ENCODE measurements around the gene RTKN.
"Not testable (repeated sequence)": the region's sequence is repeated elsewhere in the genome, so short reads cannot be mapped to it uniquely, and the experiment has no call there.

Gene RTKN

DNA sequence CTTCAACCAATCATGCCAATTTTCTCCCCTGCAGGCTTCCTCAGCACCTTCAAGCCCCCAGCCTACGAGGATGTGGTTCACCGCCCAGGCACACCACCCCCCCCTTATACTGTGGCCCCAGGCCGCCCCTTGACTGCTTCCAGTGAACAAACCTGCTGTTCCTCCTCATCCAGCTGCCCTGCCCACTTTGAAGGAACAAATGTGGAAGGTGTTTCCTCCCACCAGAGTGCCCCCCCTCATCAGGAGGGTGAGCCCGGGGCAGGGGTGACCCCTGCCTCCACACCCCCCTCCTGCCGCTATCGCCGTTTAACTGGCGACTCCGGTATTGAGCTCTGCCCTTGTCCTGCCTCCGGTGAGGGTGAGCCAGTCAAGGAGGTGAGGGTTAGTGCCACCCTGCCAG lies 18.4 kb upstream of the RTKN start:
- not testable (repeated sequence) for DNase-seq

DNA sequence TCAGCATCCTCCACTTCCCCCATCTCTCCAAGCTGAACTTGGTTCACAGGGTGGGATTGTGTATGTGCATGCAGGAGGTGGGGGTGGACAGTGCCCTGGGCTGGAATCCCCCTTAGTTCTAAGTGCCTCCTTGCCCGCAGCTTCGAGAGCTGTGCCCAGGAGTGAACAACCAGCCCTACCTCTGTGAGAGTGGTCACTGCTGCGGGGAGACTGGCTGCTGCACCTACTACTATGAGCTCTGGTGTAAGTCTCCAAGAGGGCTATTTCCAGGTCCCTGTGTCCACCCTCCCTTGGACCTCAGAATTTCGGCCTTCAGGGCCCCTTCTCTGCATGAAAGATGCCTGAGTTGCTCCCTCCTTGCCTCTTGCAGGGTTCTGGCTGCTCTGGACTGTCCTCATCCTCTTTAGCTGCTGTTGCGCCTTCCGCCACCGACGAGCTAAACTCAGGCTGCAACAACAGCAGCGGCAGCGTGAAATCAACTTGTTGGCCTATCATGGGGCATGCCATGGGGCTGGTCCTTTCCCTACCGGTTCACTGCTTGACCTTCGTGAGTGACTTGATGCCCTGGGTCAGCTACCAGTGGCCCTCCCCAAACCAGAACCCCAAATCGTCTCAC lies 17.9 kb upstream of the RTKN start:
- DNase-seq: not testable (repeated sequence)

DNA sequence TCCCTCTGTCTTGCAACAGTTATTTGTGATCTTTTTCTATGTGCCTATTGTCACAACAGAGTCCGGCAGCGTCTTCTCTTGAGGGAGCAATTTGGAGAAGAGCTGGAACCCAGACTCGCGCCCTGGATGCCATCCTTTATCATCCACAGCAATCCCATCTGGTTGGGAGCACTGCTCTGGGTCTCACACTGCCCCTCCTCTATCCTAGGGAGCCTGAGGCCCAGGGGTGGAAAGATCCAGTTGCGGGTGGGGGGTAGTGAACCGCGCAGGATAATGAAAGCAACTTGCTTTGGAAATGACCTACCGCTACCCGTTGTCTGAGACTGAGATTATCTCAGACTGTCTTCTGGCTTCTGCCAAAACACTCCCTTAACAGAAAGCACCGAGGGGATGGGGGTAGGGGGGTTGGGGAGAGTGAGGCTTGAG lies 17.2 kb upstream of the RTKN start:
- no peak for DNase-seq

DNA sequence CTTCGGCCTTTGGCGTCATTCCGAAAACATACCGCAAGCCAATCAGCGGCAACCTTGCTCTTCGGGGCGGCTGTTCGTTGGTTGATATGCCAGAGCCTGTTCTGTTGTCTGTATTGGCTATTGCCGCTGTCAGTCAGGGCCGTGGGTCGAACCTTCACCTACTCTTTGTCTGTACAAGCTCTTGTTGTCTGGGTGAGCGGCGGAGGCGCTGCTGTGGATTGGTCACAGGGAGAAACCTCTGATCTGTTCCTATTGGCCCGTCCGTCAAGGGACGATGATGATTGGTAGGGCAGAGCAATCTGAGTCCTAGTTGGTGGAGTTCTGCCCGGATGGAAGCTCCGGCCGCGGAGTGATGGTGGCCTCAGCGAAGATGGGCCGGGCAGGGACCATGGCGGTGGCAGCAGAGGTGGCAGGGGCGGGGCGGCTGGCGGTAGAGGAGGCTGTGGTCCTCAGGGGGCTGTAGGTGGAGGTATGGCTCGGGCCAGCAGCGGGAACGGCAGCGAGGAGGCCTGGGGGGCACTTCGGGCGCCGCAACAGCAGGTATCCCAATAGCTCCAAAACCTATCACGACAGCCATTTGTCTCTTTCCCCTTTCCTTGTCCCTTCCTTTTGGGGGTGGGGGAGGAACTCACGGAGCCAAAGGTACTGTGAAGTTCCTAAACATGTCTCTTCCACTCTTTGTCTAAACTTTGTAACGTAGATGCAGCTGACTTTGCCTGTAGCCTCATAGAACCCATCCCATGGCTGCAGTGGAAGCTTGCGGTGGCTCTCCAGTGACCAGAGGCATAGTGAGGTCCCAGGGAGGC lies 16.6 kb upstream of the RTKN start, which contains the start of gene WBP1:
TSS of gene WBP1 (plus strand) at position 307 of the 806 bp plus-strand sequence. CDS start at position 472, 165 bp downstream.
- peak; percentile 96 for DNase-seq

DNA sequence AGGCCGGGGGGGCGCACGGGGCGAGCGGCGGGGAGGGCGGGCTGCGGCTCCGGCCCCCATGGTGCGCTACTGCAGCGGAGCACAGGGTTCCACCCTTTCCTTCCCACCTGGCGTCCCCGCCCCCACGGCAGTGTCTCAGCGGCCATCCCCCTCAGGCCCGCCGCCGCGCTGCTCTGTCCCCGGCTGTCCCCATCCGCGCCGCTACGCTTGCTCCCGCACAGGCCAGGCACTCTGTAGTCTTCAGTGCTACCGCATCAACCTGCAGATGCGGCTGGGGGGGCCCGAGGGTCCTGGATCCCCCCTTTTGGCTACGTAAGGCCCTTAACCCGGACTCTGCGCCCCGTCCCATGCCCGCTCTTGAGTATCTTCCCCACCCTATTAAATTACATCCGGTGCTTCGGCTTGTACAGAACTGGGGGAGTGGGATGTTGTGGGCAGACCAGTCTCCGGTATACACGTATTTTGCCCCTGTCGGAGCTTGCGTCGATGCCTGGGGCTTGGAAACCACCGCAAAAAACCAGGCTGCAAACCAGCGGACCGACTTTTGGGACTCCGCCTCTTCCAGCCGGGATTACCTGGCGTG lies 15.9 kb upstream of the RTKN start:
- DNase-seq: peak; percentile 84

DNA sequence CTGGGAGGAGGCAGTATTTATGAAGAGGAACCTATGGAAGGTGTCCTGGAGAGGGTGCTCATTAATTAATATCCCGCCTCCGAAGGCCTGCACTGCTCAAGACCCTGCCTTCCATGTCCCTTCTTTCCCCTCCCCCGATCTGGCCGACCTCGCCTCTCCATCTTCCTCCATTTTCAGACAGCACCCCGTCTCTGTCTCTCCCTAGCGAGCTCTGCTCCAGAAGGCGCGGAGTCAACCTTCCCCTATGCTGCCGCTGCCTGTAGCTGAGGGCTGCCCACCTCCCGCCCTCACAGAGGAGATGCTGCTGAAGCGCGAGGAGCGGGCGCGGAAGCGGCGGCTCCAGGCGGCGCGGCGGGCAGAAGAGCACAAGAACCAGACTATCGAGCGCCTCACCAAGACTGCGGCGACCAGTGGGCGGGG lies 15.4 kb upstream of the RTKN start:
- no peak for DNase-seq

DNA sequence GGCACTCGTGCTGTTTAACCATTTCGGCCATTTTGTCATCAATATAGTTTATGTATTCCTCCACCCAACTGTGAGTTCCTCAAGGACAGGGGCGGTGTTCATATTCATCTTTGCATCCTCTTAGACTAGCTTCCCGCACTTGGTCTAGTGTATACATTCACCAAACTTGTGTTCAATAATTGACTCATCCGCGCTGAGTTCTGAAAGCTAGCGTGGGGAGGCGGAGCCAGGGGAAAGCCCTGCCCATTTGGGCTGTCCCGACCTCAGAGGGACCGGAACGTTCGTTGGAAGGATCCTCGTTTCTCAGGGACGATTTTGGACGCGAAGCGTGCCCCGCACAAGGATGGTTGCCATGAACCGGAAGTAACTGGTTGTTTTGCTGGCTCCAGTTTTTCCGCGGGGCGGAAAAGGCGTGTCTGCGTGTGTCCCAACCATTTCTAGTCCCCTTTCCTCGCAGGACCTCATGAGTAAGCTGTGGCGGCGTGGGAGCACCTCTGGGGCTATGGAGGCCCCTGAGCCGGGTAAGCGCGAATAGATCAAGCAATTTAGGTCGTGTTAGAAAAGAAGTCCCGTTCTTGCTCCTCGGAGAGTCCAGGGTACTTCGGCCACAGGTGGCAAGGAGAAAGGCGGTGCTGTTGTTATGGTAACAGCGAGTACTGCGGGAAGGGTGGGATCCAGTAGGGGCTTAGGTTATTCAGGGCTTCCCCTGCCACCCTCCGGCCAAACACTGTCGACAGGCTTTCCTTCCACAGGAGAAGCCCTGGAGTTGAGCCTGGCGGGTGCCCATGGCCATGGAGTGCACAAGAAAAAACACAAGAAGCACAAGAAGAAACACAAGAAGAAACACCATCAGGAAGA lies 13.1 kb upstream of the RTKN start, which contains the start of gene INO80B:
TSS of gene INO80B (plus strand) at position 434 of the 858 bp plus-strand sequence. CDS start at position 464, 30 bp downstream.
- DNase-seq: peak; percentile 93

DNA sequence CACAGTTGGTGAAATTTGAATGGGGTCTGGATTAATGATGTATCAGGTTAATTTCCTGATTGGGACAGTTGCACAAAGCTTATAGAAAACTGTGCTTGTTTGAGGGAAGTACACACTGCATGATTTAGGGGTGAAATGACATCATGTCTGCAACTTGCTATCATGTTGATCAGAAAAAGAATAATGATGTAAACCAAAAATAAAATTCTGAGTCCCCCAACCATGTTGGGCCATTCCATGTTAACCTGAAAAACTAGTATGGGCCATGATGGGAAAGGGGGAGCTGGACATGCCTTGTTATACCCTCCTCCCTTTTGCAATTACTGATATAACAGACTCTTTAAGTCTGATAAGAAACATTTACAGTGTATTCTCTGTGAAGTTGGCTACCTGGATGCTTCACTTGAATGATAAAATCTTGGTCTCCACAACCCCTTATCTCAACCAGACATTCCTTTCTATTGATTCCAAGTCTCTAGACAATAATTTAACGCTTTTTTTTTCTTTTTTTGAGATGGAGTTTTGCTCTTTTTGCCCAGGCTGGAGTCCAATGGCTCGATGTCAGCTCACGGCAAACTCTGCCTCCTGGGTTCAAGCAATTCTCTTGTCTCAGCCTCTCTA lies 8.9 kb upstream of the RTKN start:
- no peak for DNase-seq

DNA sequence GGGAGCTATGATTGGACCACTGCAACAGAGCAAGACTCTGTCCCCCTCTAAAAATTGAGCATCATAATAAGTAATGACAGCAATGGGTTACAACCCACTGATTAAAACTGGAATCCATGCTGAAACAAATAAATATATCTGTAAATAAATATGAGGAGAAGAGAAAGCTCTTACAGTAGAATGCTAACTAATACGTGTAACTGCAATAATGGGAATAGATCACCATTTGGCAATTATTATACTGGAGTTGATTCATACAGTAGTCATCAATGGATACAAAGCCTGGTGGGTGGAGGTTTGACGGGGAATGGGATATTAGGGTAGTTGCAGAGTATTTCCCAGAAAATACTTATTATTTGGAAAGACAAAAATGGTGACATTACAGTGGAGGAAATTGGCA lies 7.0 kb upstream of the RTKN start:
- no peak for DNase-seq

DNA sequence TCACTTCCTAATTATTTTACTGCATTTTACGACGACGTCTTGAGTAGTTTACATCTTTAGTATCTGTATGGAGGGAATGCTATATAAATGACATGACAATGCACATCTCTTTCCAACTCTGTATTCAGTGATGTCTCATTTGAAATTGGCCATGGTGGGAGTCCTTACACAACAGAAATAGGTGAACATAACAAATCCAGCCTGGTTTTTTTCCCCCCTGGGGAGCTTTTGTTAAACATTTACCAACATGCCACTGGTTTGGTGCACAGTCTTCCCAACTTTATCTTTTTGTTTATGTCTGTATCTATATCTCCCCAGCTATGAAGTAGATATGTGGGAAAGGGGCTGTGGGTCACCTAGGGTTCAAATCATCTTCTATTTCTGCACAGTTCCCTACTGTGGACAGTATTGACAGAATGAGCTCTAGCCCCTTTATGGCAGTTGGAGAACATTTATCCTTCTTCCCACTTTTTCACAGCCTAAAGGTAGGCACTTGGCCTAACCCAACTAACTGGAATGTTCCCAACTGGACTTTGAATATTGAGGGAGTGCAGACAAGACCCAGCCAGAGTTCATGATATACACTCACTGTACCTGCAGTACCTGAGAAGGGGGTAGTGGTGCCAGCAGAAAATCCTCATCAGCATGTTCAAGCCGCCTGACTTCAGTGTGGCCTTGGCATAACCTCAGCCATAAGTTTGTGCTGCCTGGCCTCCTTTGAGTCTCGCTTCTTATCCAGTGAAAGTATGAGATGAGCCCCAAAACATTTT lies 5.7 kb upstream of the RTKN start:
- DNase-seq: no peak

DNA sequence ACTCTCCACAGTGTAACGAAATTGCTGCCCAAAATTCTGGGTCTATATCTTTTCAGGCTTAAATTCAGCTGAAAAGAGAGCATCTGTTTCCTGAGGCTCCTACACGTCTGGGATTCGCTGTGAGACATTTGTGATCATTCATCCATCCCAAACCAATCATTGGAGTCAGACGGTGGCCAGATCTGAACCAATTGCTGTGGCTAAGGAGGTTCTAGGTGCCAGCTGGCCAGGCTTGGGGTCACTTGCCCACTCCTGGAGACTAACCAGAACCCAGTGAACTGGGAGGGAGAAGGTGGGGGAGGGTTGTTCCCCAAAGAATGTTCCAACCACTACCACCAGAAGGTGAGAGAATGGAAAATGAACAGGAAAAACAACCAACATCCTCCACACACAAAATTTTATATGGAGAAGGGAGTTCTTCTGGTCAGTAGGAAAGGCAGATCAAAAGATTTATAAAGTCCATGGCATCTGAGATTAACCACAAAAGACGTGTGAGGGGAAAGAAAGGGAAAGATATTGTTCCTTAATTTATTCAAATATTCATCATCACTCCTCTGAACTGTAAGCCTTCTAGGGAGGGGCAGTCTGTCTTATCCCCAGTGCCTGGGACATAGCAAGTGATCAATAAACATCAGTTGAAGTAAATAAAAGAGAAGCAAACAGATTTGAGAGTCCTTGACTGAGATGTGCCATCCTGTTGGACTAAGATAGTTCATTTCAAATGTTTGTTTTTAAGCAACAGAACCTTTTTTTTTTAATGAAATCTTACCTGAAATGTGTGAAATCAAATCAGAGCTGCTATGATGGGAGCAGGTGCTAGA lies 3.0 kb upstream of the RTKN start:
- no peak for DNase-seq

DNA sequence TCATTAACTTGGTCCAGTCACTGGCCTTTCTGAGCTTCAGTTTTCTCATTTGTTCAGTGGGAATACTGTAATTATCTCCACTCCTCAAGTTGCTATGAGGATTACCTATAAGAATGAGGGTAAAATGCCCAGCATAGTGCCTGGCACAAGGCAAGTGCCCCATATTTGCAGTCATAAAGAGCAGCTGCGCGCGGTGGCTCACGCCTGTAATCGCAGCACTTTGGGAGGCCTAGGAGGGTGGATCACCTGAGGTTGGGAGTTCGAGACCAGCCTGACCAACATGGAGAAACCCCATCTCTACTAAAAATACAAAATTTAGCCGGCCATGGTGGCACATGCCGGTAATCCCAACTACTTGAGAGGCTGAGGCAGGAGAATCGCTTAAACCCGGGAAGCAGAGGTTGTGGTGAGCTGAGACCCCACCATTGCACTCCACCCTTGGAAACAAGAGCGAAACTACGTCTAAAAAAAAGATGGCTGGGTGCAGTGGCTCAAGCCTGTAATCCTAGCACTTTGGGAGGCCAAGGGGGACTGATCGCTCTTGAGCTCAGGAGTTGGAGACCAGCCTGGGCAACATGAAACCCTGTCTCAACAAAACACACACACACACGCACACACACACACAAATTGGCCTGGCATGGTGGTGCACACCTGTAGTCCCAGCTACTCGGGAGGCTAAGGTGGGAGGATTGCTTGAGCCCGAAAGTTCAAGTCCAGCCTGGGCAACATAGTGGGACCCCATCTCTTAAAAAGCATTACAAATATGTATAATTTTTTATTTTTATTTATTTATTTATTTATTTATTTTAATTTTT lies 953 bp upstream of the RTKN start:
- not testable (repeated sequence) for DNase-seq

DNA sequence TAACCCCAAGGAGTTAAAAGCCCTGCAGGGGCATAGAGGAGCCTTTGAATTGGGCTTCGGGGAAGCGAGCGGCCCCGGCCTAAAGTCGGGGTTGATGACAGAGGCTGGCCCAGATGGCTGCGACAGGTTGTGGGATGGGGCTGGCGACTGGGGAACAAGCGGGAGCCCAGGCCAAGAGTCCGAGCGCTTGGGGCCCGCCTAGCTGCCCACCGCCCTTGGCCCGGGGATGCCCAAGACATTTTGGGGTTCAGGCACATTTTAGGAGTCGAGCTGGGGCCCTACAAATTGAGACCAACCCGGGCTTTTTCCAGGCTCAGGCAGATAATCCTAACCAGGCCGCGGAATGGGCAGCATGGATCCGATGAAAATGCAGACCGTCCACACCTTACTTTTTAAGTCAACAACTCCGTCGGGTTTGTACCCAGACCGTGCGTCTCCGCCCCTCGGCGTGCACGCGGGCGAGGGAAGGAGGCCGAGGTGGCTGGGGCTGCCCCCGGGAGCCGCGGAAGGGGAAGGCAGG lies 507 bp downstream of the RTKN start:
- DNase-seq: no peak

DNA sequence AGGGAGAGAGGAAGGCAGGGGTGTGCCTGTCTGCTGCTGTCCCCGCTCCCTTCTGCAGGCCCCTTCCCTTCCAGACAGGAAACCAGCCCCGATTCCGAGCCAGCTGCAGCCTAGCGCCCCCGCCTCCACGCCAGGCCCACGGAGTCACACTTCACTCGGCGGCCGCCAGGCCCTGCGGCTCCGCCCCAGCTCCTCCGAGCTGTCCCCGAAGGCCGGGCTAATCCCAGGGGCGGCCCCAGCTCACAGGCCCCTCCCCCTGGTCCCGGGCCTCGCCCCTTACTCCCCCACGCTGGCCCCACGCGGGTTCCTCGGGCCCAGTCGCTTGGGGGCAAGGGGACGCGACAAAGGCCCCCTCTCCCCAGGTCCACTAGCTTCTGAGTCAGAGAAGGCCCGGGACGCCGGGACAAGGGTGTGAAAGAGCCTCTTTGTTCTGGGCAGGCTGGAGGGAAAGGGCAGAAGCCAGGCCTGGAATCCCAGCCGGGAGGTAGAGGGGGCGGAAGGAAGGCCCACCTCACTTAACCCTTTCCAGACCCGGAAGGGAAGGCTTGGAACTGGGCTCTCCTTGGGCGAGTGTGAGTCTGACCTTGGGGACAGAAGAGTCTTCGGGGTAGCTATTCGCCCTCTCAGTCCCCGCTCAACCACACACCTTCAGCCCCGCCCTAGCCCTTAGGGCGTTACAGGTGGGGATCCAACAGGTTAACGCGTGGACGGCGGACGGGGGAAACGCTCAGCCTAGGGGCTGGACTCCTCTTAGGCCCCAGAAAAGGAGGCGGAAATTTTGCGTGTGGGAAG lies 1.2 kb downstream of the RTKN start:
- peak; percentile 35 for DNase-seq

DNA sequence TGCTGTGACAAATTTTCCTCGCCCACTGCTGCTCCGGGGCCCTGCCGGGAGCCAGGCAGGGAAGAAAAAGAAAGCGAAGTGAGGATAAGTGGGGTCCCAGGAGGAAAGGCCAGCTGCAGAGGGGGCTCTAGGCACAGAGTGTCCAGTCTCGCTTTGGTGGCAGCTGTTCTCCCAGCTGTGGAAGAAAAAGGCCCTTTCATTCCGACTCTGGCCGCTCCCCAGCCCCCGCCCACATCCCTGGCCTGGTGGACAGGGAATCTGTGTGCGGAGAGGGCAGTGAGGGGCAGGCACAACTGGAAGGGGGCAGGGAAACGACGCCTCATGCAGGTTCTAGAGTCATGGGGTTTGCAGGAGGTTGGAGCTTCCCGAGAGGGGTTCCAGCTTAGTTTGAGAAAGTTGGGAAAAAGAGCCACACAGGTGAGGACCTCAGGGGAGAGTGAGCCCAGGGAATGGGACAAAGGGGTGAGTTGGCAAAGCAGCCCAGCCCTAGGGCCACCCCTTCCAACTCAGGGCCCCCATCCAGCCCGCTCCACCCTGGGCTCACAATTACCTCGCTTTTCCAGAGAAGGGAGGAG lies 1.8 kb downstream of the RTKN start:
- DNase-seq: no peak

DNA sequence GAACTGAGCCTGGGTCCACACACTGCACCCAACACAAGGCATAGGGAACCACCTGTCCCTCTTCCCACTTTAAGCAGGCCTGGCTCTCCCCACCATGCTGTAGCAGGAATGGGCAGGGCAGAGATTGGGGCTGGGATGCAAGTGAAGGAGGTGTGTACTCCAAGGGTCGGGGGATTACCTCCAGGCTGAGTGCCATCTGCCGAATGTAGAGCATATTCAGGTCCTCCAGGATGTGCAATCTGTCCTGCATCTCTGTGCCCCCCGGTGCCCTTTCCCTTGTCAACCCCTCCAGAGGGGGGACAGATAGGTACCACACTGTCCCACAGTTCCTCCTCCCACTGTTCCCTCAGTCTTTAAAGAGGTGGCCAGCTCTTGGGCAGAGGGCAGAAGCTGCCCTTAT lies 2.4 kb downstream of the RTKN start:
- DNase-seq: no peak

DNA sequence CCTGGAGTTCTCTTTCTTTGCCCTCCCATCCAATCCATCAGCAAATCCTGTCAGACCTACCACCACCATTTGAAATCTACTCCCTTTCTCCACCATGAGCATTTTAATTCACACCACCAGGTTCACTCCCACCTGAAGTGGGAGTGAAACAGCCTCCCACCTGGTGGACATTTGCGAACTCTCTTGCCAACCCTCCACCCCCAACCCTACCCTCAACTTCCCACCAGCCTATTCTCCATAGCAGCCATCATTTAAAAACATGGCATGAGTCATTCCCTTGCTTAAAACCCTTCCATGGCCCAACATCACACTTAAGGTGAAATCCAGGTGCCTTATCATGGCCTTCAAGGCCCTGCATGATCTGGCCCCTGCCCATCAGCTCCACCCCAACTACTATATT lies 3.5 kb downstream of the RTKN start:
- DNase-seq: no peak
